VCaP (cell line): Measurements from ENCODE around the gene ABCC3.

ENCODE experiments used
- H3K27ac ChIP-seq: fragments of 450-650 bp; 2 replicates; pipeline ENCODE4 v1.5.1; 2017
- CTCF ChIP-seq: fragments of 450-650 bp; conservative IDR thresholded peaks from 2 replicates; pipeline ENCODE4 v1.5.1; 2017; ENCODE audit warnings: mild to moderate bottlenecking, moderate library complexity

Gene ABCC3

GRCh38 chr17:50685691-50686493 is 51.2 kb downstream of the ABCC3 start:
- H3K27ac ChIP-seq: peak overlapping the region; percentile 99; the same call in 1 of the 2 replicates
- TF ChIP-seq CTCF: no peak

GRCh38 chr17:50686494-50687199 is 52.0 kb downstream of the ABCC3 start:
- no peak for TF ChIP-seq CTCF
- peak overlapping the region; percentile 99; the same call in 1 of the 2 replicates for H3K27ac ChIP-seq

GRCh38 chr17:50687200-50688066 is 52.8 kb downstream of the ABCC3 start:
- TF ChIP-seq CTCF: no peak
- H3K27ac ChIP-seq: peak overlapping the region; percentile 99; the same call in 1 of the 2 replicates

GRCh38 chr17:50688245-50688644 is 53.6 kb downstream of the ABCC3 start:
- TF ChIP-seq CTCF: no peak
- H3K27ac ChIP-seq: peak overlapping the region; percentile 99; the same call in 1 of the 2 replicates

GRCh38 chr17:50689251-50689650 is 54.6 kb downstream of the ABCC3 start:
- no peak for TF ChIP-seq CTCF
- peak overlapping the region; percentile 99 for H3K27ac ChIP-seq

GRCh38 chr17:50689956-50690886 is 55.5 kb downstream of the ABCC3 start:
- peak overlapping the region; percentile 99 for H3K27ac ChIP-seq
- TF ChIP-seq CTCF: no peak
